Activated naive CD4-positive, alpha-beta T cell treated with anti-CD3 and anti-CD28 coated beads for 36 hours (primary cell): ENCODE measurements around the gene COX8A. TPM values are rescaled to one million over a fixed set of nuclear protein-coding genes. Genes with fewer than 3 reads are reported as not detected.

Experiments used
- CTCF ChIA-PET: fragments of 350-600 bp; sonication (Branson Sonifier 250); formaldehyde crosslinking; loops from one replicate; lab custom pipeline; 2021; ENCODE audit warnings: antibody characterized with exemption; lab: Charles Lee
- DNase-seq: peaks from one replicate; pipeline ENCODE4 v3.0.0-alpha.2; 2020
- H3K27ac Mint-ChIP-seq: one replicate; pipeline ENCODE4 v1.8.0; 2021; ENCODE audit warnings: mild to moderate bottlenecking, mixed read lengths
- H3K27me3 Mint-ChIP-seq: one replicate; pipeline ENCODE4 v1.8.0; 2021; ENCODE audit warnings: low read depth, mixed read lengths
- H3K36me3 Mint-ChIP-seq: one replicate; pipeline ENCODE4 v1.8.0; 2021; ENCODE audit warnings: low read depth, mixed read lengths
- H3K4me1 Mint-ChIP-seq: one replicate; pipeline ENCODE4 v1.8.0; 2021; ENCODE audit warnings: low read depth, mixed read lengths
- H3K4me3 Mint-ChIP-seq: one replicate; pipeline ENCODE4 v1.8.0; 2021; ENCODE audit warnings: mild to moderate bottlenecking, moderate library complexity, mixed read lengths
- H3K9me3 Mint-ChIP-seq: one replicate; pipeline ENCODE4 v1.8.0; 2021; ENCODE audit warnings: mixed read lengths
- intact Hi-C: fragments of 100-400 bp; cut with micrococcal nuclease; formaldehyde crosslinking; loops from one replicate; pipeline ENCODE4 v1.15.1; 2023
- total RNA-seq, 2 experiments: library from RNA; stranded (reverse); gene quantifications; one replicate each; pipeline ENCODE4 v1.2.3, GENCODE V29; 2021

Gene COX8A
- total RNA-seq, 2 experiments from 2014 or later, result 669 to 675 TPM

GRCh38 chr11:64018310-64018709, 43.9 kb downstream of the COX8A start:
- Mint-ChIP-seq H3K4me3 (no peak overlapping the region), H3K27ac (no peak overlapping the region), H3K9me3 (no peaks in the 10 kb centered on the region), H3K4me1 (no peaks in the 10 kb centered on the region), H3K27me3 (no peaks in the 10 kb centered on the region), H3K36me3 (no peaks in the 10 kb centered on the region)
- CTCF ChIA-PET, result no interaction called here
- intact Hi-C loops, result no loop called here
- DNase-seq, result no peak

GRCh38 chr11:64019106-64020037, 45.0 kb downstream of the COX8A start:
- intact Hi-C loops, result no loop called here
- Mint-ChIP-seq H3K36me3 (no peaks in the 10 kb centered on the region), H3K27me3 (no peaks in the 10 kb centered on the region), H3K4me3 (no peak overlapping the region), H3K9me3 (no peaks in the 10 kb centered on the region), H3K4me1 (no peaks in the 10 kb centered on the region), H3K27ac (no peak overlapping the region)
- CTCF ChIA-PET, result no interaction called here
- no peak for DNase-seq

GRCh38 chr11:64020976-64021756, 46.7 kb downstream of the COX8A start:
- CTCF ChIA-PET, result no interaction called here
- Mint-ChIP-seq H3K27me3 (no peaks in the 10 kb centered on the region), H3K4me1 (no peaks in the 10 kb centered on the region), H3K4me3 (no peak overlapping the region), H3K36me3 (no peaks in the 10 kb centered on the region), H3K9me3 (no peaks in the 10 kb centered on the region), H3K27ac (no peak overlapping the region)
- intact Hi-C loops, result no loop called here
- no peak for DNase-seq

- CTCF ChIA-PET, result no interaction called here
- Mint-ChIP-seq H3K27me3 (no peaks in the 10 kb centered on the region), H3K4me1 (no peaks in the 10 kb centered on the region), H3K9me3 (no peaks in the 10 kb centered on the region), H3K4me3 (no peak overlapping the region), H3K27ac (no peak overlapping the region), H3K36me3 (no peaks in the 10 kb centered on the region)
- intact Hi-C loops, result no loop called here
- DNase-seq, result no peak
Observed at GRCh38 chr11:64021757-64022093, 47.3 kb downstream of the COX8A start.

- Mint-ChIP-seq H3K4me3 (no peak overlapping the region), H3K4me1 (no peaks in the 10 kb centered on the region), H3K27me3 (peaks cover 4% of the 10 kb centered on the region), H3K36me3 (no peaks in the 10 kb centered on the region), H3K27ac (no peak overlapping the region), H3K9me3 (no peaks in the 10 kb centered on the region)
- intact Hi-C loops, result no loop called here
- CTCF ChIA-PET, result interaction anchor here (0.6 kb wide), 1 partner anchor 658 kb away, joined by 7 read pairs; no protein-coding TSS in a partner anchor
- no peak for DNase-seq
Observed at GRCh38 chr11:64022125-64022784, 47.8 kb downstream of the COX8A start.

GRCh38 chr11:64023712-64024710, 49.6 kb downstream of the COX8A start:
- Mint-ChIP-seq H3K4me1 (no peaks in the 10 kb centered on the region), H3K36me3 (no peaks in the 10 kb centered on the region), H3K9me3 (no peaks in the 10 kb centered on the region), H3K27ac (no peak overlapping the region), H3K27me3 (peaks cover 7% of the 10 kb centered on the region), H3K4me3 (no peak overlapping the region)
- CTCF ChIA-PET, result interaction anchor here (0.6 to 1.7 kb wide), 2 partner anchors 23 to 175 kb away, joined by 3 to 6 read pairs; no protein-coding TSS in a partner anchor
- DNase-seq, result no peak
- intact Hi-C loops, result no loop called here

GRCh38 chr11:64025205-64025604, 50.8 kb downstream of the COX8A start:
- CTCF ChIA-PET, result interaction anchor here (1.7 kb wide), 1 partner anchor 24 kb away, joined by 6 read pairs; no protein-coding TSS in a partner anchor
- H3K4me1 Mint-ChIP-seq, result no peaks in the 10 kb centered on the region
- intact Hi-C loops, result no loop called here
- no peak for DNase-seq
- H3K27me3 Mint-ChIP-seq, result peaks cover 12% of the 10 kb centered on the region
- no peaks in the 10 kb centered on the region for H3K9me3 Mint-ChIP-seq
- no peaks in the 10 kb centered on the region for H3K36me3 Mint-ChIP-seq
- H3K27ac Mint-ChIP-seq, result no peak overlapping the region
- no peak overlapping the region for H3K4me3 Mint-ChIP-seq

Other genes with a start within 250 kb of the COX8A start
- gene ZFTA, start 205.8 kb upstream of the COX8A start, total RNA-seq, result under 1 TPM; 0.91 TPM
- 10 to 100 TPM; 15.3 to 15.4 TPM for gene SPINDOC, start 161.2 kb upstream of the COX8A start, total RNA-seq
- gene MARK2, start 135.5 kb upstream of the COX8A start, total RNA-seq, result 10 to 100 TPM; 15.8 to 17.6 TPM
- under 1 TPM; 0.17 to 0.19 TPM for gene RCOR2, start 57.5 kb upstream of the COX8A start, total RNA-seq
- 10 to 100 TPM; 10.3 to 13.2 TPM for gene NAA40, start 35.6 kb upstream of the COX8A start, total RNA-seq
- 10 to 100 TPM; 61.9 to 63.0 TPM for gene OTUB1, start 11.8 kb downstream of the COX8A start, total RNA-seq
- under 1 TPM; 0.17 to 0.29 TPM for gene FLRT1, start 61.3 kb downstream of the COX8A start, total RNA-seq
- gene MACROD1, start 191.5 kb downstream of the COX8A start, total RNA-seq, result 10 to 100 TPM; 38.7 to 48.6 TPM
- 100 to 1,000 TPM; 264 to 272 TPM for gene STIP1, start 211.6 kb downstream of the COX8A start, total RNA-seq
- gene FERMT3, start 232.1 kb downstream of the COX8A start, total RNA-seq, result 100 to 1,000 TPM; 176 to 178 TPM